ENCODE measurements around the gene PITPNM3. TPM values are rescaled to one million over a fixed set of nuclear protein-coding genes. Genes with fewer than 3 reads are reported as not detected.

Gene PITPNM3
- total RNA-seq, 1 donor = 0.31 TPM

GRCh38 chr17:6548578-6549330 is 7.6 kb downstream of the PITPNM3 start:
- Histone ChIP-seq H3K4me1 (ENCODE audit: insufficient read depth, low read length) (no peaks in the 10 kb centered on the region), H3K27me3 (ENCODE audit: insufficient read depth, low read length) (peaks cover 2% of the 10 kb centered on the region), H3K4me3 (ENCODE audit: low read length) (no peak overlapping the region), H3K9me3 (ENCODE audit: low read depth, low read length) (no peaks in the 10 kb centered on the region)

- Histone ChIP-seq H3K27me3 (ENCODE audit: insufficient read depth, low read length) (no peaks in the 10 kb centered on the region), H3K9me3 (ENCODE audit: low read depth, low read length) (no peaks in the 10 kb centered on the region), H3K4me3 (ENCODE audit: low read length) (no peak overlapping the region), H3K4me1 (ENCODE audit: insufficient read depth, low read length) (no peaks in the 10 kb centered on the region)
Observed at GRCh38 chr17:6548034-6548433, 8.3 kb downstream of the PITPNM3 start.

GRCh38 chr17:6547336-6547735 is 9.0 kb downstream of the PITPNM3 start:
- H3K4me1 ChIP-seq (ENCODE audit: insufficient read depth, low read length) = no peaks in the 10 kb centered on the region
- H3K4me3 ChIP-seq (ENCODE audit: low read length) = no peak overlapping the region
- H3K27me3 ChIP-seq (ENCODE audit: insufficient read depth, low read length) = no peaks in the 10 kb centered on the region
- H3K9me3 ChIP-seq (ENCODE audit: low read depth, low read length) = no peaks in the 10 kb centered on the region

- H3K4me3 ChIP-seq (ENCODE audit: low read length) = no peak overlapping the region
- H3K9me3 ChIP-seq (ENCODE audit: low read depth, low read length) = no peaks in the 10 kb centered on the region
- no peaks in the 10 kb centered on the region for H3K27me3 ChIP-seq (ENCODE audit: insufficient read depth, low read length)
- H3K4me1 ChIP-seq (ENCODE audit: insufficient read depth, low read length) = no peaks in the 10 kb centered on the region
Observed at GRCh38 chr17:6546069-6546718, 10.2 kb downstream of the PITPNM3 start.

- H3K9me3 ChIP-seq (ENCODE audit: low read depth, low read length) = no peaks in the 10 kb centered on the region
- H3K4me1 ChIP-seq (ENCODE audit: insufficient read depth, low read length) = no peaks in the 10 kb centered on the region
- no peak overlapping the region for H3K4me3 ChIP-seq (ENCODE audit: low read length)
- no peaks in the 10 kb centered on the region for H3K27me3 ChIP-seq (ENCODE audit: insufficient read depth, low read length)
Observed at GRCh38 chr17:6545291-6545690, 11.1 kb downstream of the PITPNM3 start.

- H3K4me3 ChIP-seq (ENCODE audit: low read length) = no peak overlapping the region
- no peaks in the 10 kb centered on the region for H3K9me3 ChIP-seq (ENCODE audit: low read depth, low read length)
- H3K4me1 ChIP-seq (ENCODE audit: insufficient read depth, low read length) = no peaks in the 10 kb centered on the region
- H3K27me3 ChIP-seq (ENCODE audit: insufficient read depth, low read length) = no peaks in the 10 kb centered on the region
Observed at GRCh38 chr17:6544011-6544370, 12.4 kb downstream of the PITPNM3 start.

GRCh38 chr17:6543079-6544010 is 13.0 kb downstream of the PITPNM3 start:
- Histone ChIP-seq H3K9me3 (ENCODE audit: low read depth, low read length) (no peaks in the 10 kb centered on the region), H3K27me3 (ENCODE audit: insufficient read depth, low read length) (no peaks in the 10 kb centered on the region), H3K4me3 (ENCODE audit: low read length) (no peak overlapping the region), H3K4me1 (ENCODE audit: insufficient read depth, low read length) (no peaks in the 10 kb centered on the region)

- H3K4me1 ChIP-seq (ENCODE audit: insufficient read depth, low read length) = no peaks in the 10 kb centered on the region
- no peaks in the 10 kb centered on the region for H3K27me3 ChIP-seq (ENCODE audit: insufficient read depth, low read length)
- H3K4me3 ChIP-seq (ENCODE audit: low read length) = no peak overlapping the region
- H3K9me3 ChIP-seq (ENCODE audit: low read depth, low read length) = no peaks in the 10 kb centered on the region
Observed at GRCh38 chr17:6542577-6542976, 13.8 kb downstream of the PITPNM3 start.

- no peak overlapping the region for H3K4me3 ChIP-seq (ENCODE audit: low read length)
- no peaks in the 10 kb centered on the region for H3K4me1 ChIP-seq (ENCODE audit: insufficient read depth, low read length)
- no peaks in the 10 kb centered on the region for H3K9me3 ChIP-seq (ENCODE audit: low read depth, low read length)
- no peaks in the 10 kb centered on the region for H3K27me3 ChIP-seq (ENCODE audit: insufficient read depth, low read length)
Observed at GRCh38 chr17:6541886-6542285, 14.5 kb downstream of the PITPNM3 start.

- Histone ChIP-seq H3K4me1 (ENCODE audit: insufficient read depth, low read length) (no peaks in the 10 kb centered on the region), H3K27me3 (ENCODE audit: insufficient read depth, low read length) (no peaks in the 10 kb centered on the region), H3K4me3 (ENCODE audit: low read length) (no peak overlapping the region), H3K9me3 (ENCODE audit: low read depth, low read length) (no peaks in the 10 kb centered on the region)
Observed at GRCh38 chr17:6539871-6540270, 16.5 kb downstream of the PITPNM3 start.

- Histone ChIP-seq H3K27me3 (ENCODE audit: insufficient read depth, low read length) (no peaks in the 10 kb centered on the region), H3K9me3 (ENCODE audit: low read depth, low read length) (no peaks in the 10 kb centered on the region), H3K4me3 (ENCODE audit: low read length) (no peak overlapping the region), H3K4me1 (ENCODE audit: insufficient read depth, low read length) (no peaks in the 10 kb centered on the region)
Observed at GRCh38 chr17:6536566-6537065, 19.7 kb downstream of the PITPNM3 start.

- H3K27me3 ChIP-seq (ENCODE audit: insufficient read depth, low read length) = no peaks in the 10 kb centered on the region
- H3K4me1 ChIP-seq (ENCODE audit: insufficient read depth, low read length) = no peaks in the 10 kb centered on the region
- H3K9me3 ChIP-seq (ENCODE audit: low read depth, low read length) = no peaks in the 10 kb centered on the region
- H3K4me3 ChIP-seq (ENCODE audit: low read length) = no peak overlapping the region
Observed at GRCh38 chr17:6536053-6536452, 20.3 kb downstream of the PITPNM3 start.

- Histone ChIP-seq H3K9me3 (ENCODE audit: low read depth, low read length) (no peaks in the 10 kb centered on the region), H3K27me3 (ENCODE audit: insufficient read depth, low read length) (no peaks in the 10 kb centered on the region), H3K4me1 (ENCODE audit: insufficient read depth, low read length) (no peaks in the 10 kb centered on the region), H3K4me3 (ENCODE audit: low read length) (no peak overlapping the region)
Observed at GRCh38 chr17:6534846-6535514, 21.4 kb downstream of the PITPNM3 start.

- Histone ChIP-seq H3K4me1 (ENCODE audit: insufficient read depth, low read length) (no peaks in the 10 kb centered on the region), H3K9me3 (ENCODE audit: low read depth, low read length) (no peaks in the 10 kb centered on the region), H3K27me3 (ENCODE audit: insufficient read depth, low read length) (no peaks in the 10 kb centered on the region)
Observed at GRCh38 chr17:6532441-6532885, 23.9 kb downstream of the PITPNM3 start.

More at GRCh38 chr17:6532441-6532885, 23.9 kb downstream of the PITPNM3 start:
- no peak overlapping the region for H3K4me3 ChIP-seq (ENCODE audit: low read length)

All from mononuclear cell (primary cell).